HUES48 (cell line): ENCODE results near the gene BBS4.
"Not testable (repeated sequence)": the region's sequence is repeated elsewhere in the genome, so short reads cannot be mapped to it uniquely, and the experiment has no call there.

Experiments
- H3K27ac ChIP-seq: one replicate; pipeline ENCODE4 v1.7.0; 2013; ENCODE audit warnings: low read depth, low read length, inconsistent platforms
- H3K27me3 ChIP-seq: 2 replicates; pipeline ENCODE4 v1.6.1; 2013; ENCODE audit warnings: mild to moderate bottlenecking, low read length; ENCODE audit not compliant: control insufficient read depth, insufficient read depth
- H3K36me3 ChIP-seq: 2 replicates; pipeline ENCODE4 v1.6.1; 2013; ENCODE audit warnings: low read length; ENCODE audit not compliant: control insufficient read depth, insufficient read depth
- H3K4me1 ChIP-seq: 2 replicates; pipeline ENCODE4 v1.6.1; 2013; ENCODE audit warnings: mild to moderate bottlenecking, low read length; ENCODE audit not compliant: control insufficient read depth, insufficient read depth
- H3K4me3 ChIP-seq: 2 replicates; pipeline ENCODE4 v1.5.1; 2013; ENCODE audit warnings: mild to moderate bottlenecking, low read depth, low read length
- H3K9ac ChIP-seq: 2 replicates; pipeline ENCODE4 v1.6.1; 2013; ENCODE audit warnings: mild to moderate bottlenecking, low read depth, low read length, moderate library complexity
- H3K9me3 ChIP-seq: 2 replicates; pipeline ENCODE4 v1.6.1; 2013; ENCODE audit warnings: low read length; ENCODE audit not compliant: control insufficient read depth, insufficient read depth

BBS4 gene

GRCh38 chr15:72706266-72706665, 20.3 kb downstream of the BBS4 start:
- H3K27me3 ChIP-seq = no peaks in the 10 kb centered on the region
- no peaks in the 10 kb centered on the region for H3K4me1 ChIP-seq
- 0 out of 2 replicates have a peak, but pooled peaks cover under 1% of the 10 kb centered on the region for H3K36me3 ChIP-seq
- H3K4me3 ChIP-seq = no peak overlapping the region
- no peaks in the 10 kb centered on the region for H3K9me3 ChIP-seq
- H3K27ac ChIP-seq = no peak overlapping the region
- no peak overlapping the region for H3K9ac ChIP-seq

- H3K4me3 ChIP-seq, H3K27ac ChIP-seq: not testable (repeated sequence)
Observed at GRCh38 chr15:72708551-72709303, 22.7 kb downstream of the BBS4 start.

DNA sequence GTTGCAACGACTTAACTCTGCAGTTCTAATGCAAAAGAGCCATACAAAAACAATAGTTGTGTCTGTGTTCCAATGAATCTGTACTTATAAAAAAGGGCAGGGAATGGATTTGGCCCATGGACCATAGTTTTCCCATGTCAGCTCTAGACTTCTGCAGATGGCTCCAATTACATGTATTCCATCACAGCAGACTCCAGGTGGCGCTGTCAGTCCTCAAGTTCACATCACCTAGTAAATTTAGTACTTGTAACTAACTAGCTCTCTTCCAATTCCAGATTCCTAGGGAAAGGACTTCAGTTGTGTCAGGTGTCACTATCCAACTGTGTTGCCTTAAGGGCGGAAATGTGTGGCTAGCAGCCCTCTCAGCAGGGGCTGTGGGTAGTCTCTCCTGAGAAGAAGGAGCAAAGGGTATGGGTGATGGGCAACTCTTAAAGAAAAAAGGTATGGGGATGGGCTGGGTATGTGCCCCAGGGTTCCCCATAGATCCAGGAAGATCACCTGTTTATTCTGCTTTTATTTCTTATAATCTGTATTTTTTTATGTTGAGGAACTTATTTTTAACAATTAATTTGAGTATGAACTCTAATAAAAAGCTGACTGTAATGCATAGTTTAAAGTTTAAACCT, 36.2 kb downstream of the BBS4 start:
- Histone ChIP-seq H3K9ac (no peak overlapping the region), H3K36me3 (peaks cover 20% of the 10 kb centered on the region), H3K4me1 (0 out of 2 replicates have a peak, but pooled peaks cover 5% of the 10 kb centered on the region), H3K9me3 (no peaks in the 10 kb centered on the region), H3K4me3 (no peak overlapping the region), H3K27me3 (no peaks in the 10 kb centered on the region), H3K27ac (no peak overlapping the region)

More at GRCh38 chr15:72708551-72709303, 22.7 kb downstream of the BBS4 start:
- H3K36me3 ChIP-seq = peaks cover 23% of the 10 kb centered on the region
- not testable (repeated sequence) for H3K9ac ChIP-seq, H3K27me3 ChIP-seq, H3K9me3 ChIP-seq, H3K4me1 ChIP-seq

DNA sequence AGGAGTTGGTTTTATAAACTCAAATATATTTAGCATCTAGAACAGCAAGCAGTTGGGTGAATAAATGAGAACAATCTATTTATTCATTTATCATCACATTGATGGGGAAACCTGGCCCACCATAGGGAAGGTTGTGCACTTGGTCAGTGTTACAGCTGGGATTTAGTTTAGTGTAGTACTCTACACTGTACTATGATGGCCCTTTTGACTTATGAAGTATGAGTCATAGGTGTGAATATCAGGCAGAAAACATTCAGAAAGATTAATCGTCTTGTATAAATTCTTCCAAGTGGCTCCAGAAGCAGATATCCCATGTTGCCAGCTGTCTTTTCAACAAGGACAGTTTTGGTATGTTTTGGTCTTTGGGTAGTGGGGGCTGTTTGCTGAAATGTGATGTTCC, 38.0 kb downstream of the BBS4 start:
- Histone ChIP-seq H3K9ac (no peak overlapping the region), H3K4me3 (no peak overlapping the region), H3K27me3 (no peaks in the 10 kb centered on the region), H3K36me3 (peaks cover 17% of the 10 kb centered on the region), H3K4me1 (peaks cover 5% of the 10 kb centered on the region; the same call in 1 of the 2 replicates), H3K9me3 (no peaks in the 10 kb centered on the region), H3K27ac (no peak overlapping the region)

DNA sequence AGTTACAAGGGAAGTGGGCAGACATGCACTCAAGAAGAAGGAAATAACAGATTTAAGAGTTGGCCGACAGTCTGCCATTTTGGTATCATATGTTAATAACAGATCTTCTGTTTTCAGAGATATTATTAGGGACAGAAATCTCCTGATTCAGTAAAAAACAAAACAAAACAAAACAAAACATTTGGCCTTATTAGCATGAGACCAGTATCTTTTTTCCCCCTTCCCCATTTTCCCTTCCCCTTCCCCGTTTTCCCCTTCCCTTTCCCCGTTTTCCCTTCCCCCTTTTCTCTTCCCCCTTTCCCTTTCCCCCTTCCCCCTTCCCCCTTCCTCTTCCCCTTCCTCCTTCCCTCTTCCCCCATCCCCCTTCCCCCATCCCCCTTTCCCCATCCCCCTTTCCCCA, 39.4 kb downstream of the BBS4 start:
- no peaks in the 10 kb centered on the region for H3K9me3 ChIP-seq
- H3K36me3 ChIP-seq = peaks cover 20% of the 10 kb centered on the region
- H3K27ac ChIP-seq = no peak overlapping the region
- no peak overlapping the region for H3K9ac ChIP-seq
- peaks cover 5% of the 10 kb centered on the region; the same call in 1 of the 2 replicates for H3K4me1 ChIP-seq
- H3K27me3 ChIP-seq = no peaks in the 10 kb centered on the region
- no peak overlapping the region for H3K4me3 ChIP-seq

DNA sequence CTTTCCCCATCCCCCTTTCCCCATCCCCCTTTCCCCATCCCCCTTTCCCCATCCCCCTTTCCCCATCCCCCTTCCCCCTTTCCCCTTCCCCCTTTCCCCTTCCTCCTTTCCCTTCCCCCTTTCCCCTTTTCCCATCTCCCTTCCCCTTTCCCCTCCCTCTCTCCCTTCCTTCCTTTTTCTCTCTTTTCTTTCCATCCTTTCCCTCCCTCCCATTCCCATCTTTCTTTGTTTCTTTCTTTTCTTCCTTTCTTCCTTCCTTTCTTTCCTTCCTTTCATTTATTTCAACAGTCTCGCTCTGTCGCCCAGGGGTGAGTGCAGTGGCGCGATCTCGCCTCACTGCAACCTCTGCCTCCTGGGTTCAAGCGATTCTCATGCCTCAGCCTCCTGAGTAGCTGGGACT, 39.8 kb downstream of the BBS4 start:
- not testable (repeated sequence) for H3K27ac ChIP-seq, H3K9ac ChIP-seq, H3K4me3 ChIP-seq, H3K4me1 ChIP-seq, H3K27me3 ChIP-seq, H3K9me3 ChIP-seq
- peaks cover 24% of the 10 kb centered on the region for H3K36me3 ChIP-seq

DNA sequence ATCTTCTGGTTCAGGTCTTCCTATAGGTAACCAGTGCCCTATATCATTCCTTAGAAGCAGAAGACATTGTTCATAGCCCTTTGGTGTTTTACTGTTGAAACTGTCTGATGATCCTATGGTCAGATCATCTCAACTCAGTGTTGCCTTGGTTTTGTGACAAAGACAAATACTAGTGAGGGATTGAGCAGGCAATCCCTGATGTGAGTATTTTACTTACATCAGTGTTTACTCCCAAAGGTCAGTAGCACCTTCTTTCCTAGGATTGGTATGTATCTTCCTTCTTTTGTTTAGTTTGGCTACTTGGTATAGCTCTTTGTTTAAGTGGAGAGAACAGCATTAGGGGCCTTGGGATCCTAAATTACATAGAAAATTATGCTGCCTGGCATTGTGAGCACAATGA, 41.1 kb downstream of the BBS4 start:
- Histone ChIP-seq H3K4me3 (no peak overlapping the region), H3K9ac (no peak overlapping the region), H3K9me3 (no peaks in the 10 kb centered on the region), H3K27ac (no peak overlapping the region), H3K27me3 (no peaks in the 10 kb centered on the region), H3K4me1 (no peaks in the 10 kb centered on the region; the same call in 1 of the 2 replicates), H3K36me3 (peaks cover 35% of the 10 kb centered on the region)

- not testable (repeated sequence) for H3K4me1 ChIP-seq, H3K4me3 ChIP-seq, H3K27ac ChIP-seq
Observed at GRCh38 chr15:72728249-72728648, 42.2 kb downstream of the BBS4 start.

GRCh38 chr15:72728821-72729220, 42.8 kb downstream of the BBS4 start:
- H3K27me3 ChIP-seq = no peaks in the 10 kb centered on the region
- H3K9ac ChIP-seq = no peak overlapping the region
- no peak overlapping the region for H3K4me3 ChIP-seq
- no peaks in the 10 kb centered on the region for H3K9me3 ChIP-seq
- no peaks in the 10 kb centered on the region; the same call in 1 of the 2 replicates for H3K4me1 ChIP-seq
- H3K36me3 ChIP-seq = peaks cover 40% of the 10 kb centered on the region
- no peak overlapping the region for H3K27ac ChIP-seq

More at GRCh38 chr15:72728249-72728648, 42.2 kb downstream of the BBS4 start:
- H3K27me3 ChIP-seq, H3K9me3 ChIP-seq, H3K9ac ChIP-seq: not testable (repeated sequence)
- peaks cover 39% of the 10 kb centered on the region for H3K36me3 ChIP-seq

GRCh38 chr15:72732086-72732485, 46.1 kb downstream of the BBS4 start:
- no peak overlapping the region for H3K27ac ChIP-seq
- no peak overlapping the region for H3K9ac ChIP-seq
- no peaks in the 10 kb centered on the region for H3K27me3 ChIP-seq
- H3K4me3 ChIP-seq = no peak overlapping the region
- H3K9me3 ChIP-seq = no peaks in the 10 kb centered on the region
- peaks cover 62% of the 10 kb centered on the region for H3K36me3 ChIP-seq
- no peaks in the 10 kb centered on the region; the same call in 1 of the 2 replicates for H3K4me1 ChIP-seq

- Histone ChIP-seq H3K9ac (no peak overlapping the region), H3K9me3 (no peaks in the 10 kb centered on the region), H3K4me3 (no peak overlapping the region), H3K27me3 (no peaks in the 10 kb centered on the region), H3K36me3 (peaks cover 62% of the 10 kb centered on the region), H3K27ac (no peak overlapping the region), H3K4me1 (no peaks in the 10 kb centered on the region; the same call in 1 of the 2 replicates)
Observed at GRCh38 chr15:72732516-72732915, 46.5 kb downstream of the BBS4 start.
